Brain microvascular endothelial cell (primary cell): ENCODE measurements around the gene SYNPO2L.
"Not testable (repeated sequence)": the region's sequence is repeated elsewhere in the genome, so short reads cannot be mapped to it uniquely, and the experiment has no call there.

Experiments used
- DNase-seq: peaks from one replicate; pipeline ENCODE4 v3.0.0-alpha.2; 2020
- H3K27ac ChIP-seq: fragments of 250-450 bp; sonication (Bioruptor Pico); 2 replicates; pipeline ENCODE4 v1.5.1; 2020; ENCODE audit warnings: mild to moderate bottlenecking, moderate library complexity
- H3K27me3 ChIP-seq: fragments of 250-450 bp; sonication (Bioruptor Pico); replicated peaks from 2 replicates; pipeline ENCODE4 v1.5.1; 2020; ENCODE audit warnings: mild to moderate bottlenecking
- H3K36me3 ChIP-seq: fragments of 250-450 bp; sonication (Bioruptor Pico); replicated peaks from 2 replicates; pipeline ENCODE4 v1.5.1; 2020; ENCODE audit warnings: mild to moderate bottlenecking
- H3K4me3 ChIP-seq: 2 replicates; pipeline ENCODE4 v1.5.1; 2011; ENCODE audit warnings: low read depth, mild to moderate bottlenecking, control low read depth, low read length, moderate library complexity
- CTCF ChIP-seq: IDR thresholded peaks from 2 replicates; pipeline ENCODE4 v1.5.1; 2011; ENCODE audit warnings: low read depth, mild to moderate bottlenecking, moderate library complexity, low read length, control low read depth, inconsistent platforms; ENCODE audit errors: missing control alignments
- in situ Hi-C: cut with HindIII; loops from 2 replicates; pipeline ENCODE4 v1.10.0; 2017; ENCODE audit warnings: low sequenced_read_pairs, low pct_ligation_motif_present

The SYNPO2L gene

DNA sequence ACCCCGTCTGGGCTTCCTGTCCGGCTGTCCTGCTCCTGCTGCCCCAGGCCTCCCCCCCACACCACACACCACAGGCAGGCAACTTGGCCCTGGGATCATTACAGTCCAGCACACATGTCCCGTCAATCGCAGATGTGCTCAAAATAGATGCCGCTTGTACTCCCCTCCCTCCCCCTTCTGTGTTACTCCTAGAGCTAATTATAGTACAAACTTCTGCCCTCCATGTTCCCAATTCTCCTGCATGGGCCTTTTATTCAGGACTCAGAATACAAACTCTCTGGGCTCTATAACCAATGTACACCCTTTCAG, at the start of gene SYNPO2L:
SYNPO2L (minus strand) TSS at position 40 of the 309 bp plus-strand sequence. CDS start 107 bp downstream, outside the sequence.
- H3K27me3 ChIP-seq = no peaks in the 10 kb centered on the region
- no peak for TF ChIP-seq CTCF
- H3K36me3 ChIP-seq = no peaks in the 10 kb centered on the region
- no peak within 1 kb of the TSS for H3K4me3 ChIP-seq
- no peak for DNase-seq
- H3K27ac ChIP-seq = no peak within 1 kb of the TSS
- in situ Hi-C loops = no loop called here

- H3K36me3 ChIP-seq, H3K27me3 ChIP-seq, H3K4me3 ChIP-seq, DNase-seq, in situ Hi-C loops, H3K27ac ChIP-seq: not testable (repeated sequence)
Observed at GRCh38 chr10:73703924-73704323, 48.1 kb upstream of the SYNPO2L start.

- H3K4me3 ChIP-seq, DNase-seq, H3K27ac ChIP-seq, H3K36me3 ChIP-seq, H3K27me3 ChIP-seq, in situ Hi-C loops: not testable (repeated sequence)
Observed at GRCh38 chr10:73698819-73699218, 43.0 kb upstream of the SYNPO2L start.

DNA sequence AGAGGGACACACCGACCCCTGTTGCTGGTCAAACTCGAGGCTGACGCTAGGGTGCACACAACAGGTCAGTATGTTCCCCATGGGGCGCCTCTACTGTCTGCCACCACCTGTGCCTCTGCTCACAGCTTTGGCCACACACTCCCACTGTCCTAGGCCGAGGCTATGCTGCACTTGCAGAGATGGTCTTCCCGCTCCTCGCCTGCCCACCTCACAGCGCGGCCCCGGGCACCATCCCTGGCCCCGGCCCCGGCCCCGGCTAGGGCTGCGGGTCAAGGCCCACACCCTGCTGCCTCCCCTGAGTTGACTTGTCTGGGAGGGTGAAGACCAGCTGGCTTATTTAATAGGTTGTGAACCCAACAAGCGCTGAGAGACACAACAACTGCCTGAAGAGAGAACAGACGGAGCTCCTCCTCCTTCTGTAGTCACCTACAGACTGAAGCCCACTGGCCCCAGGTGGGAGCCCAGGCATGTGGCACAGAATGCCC, 41.9 kb upstream of the SYNPO2L start, which contains the start of gene AGAP5:
AGAP5 (minus strand) TSS at position 435 of the 485 bp plus-strand sequence; CDS start at position 81, 354 bp downstream.
- DNase-seq, in situ Hi-C loops: not testable (repeated sequence)

GRCh38 chr10:73695302-73695701, 39.5 kb upstream of the SYNPO2L start:
- H3K27ac ChIP-seq, H3K36me3 ChIP-seq, H3K4me3 ChIP-seq, DNase-seq, H3K27me3 ChIP-seq, in situ Hi-C loops: not testable (repeated sequence)

More for the DNA sequence above, 41.9 kb upstream of the SYNPO2L start, which contains the start of gene AGAP5:
- not testable (repeated sequence) for H3K4me3 ChIP-seq, H3K36me3 ChIP-seq, H3K27me3 ChIP-seq, H3K27ac ChIP-seq

GRCh38 chr10:73690755-73691154, 34.9 kb upstream of the SYNPO2L start:
- DNase-seq, H3K27me3 ChIP-seq, H3K27ac ChIP-seq, H3K4me3 ChIP-seq, H3K36me3 ChIP-seq, in situ Hi-C loops: not testable (repeated sequence)

DNA sequence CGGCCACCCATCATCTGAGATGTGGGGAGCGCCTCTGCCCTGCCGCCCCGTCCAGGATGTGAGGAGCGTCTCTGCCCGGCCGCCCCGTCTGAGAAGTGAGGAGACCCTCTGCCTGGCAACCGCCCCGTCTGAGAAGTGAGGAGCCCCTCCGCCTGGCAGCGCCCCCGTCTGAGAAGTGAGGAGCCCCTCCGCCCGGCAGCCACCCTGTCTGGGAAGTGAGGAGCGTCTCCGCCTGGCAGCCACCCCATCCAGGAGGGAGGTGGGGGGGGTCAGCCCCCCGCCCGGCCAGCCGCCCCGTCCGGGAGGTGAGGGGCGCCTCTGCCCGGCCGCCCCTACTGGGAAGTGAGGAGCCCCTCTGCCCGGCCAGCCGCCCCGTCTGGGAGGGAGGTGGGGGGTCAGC, 33.8 kb upstream of the SYNPO2L start:
- DNase-seq, H3K27ac ChIP-seq, H3K4me3 ChIP-seq, H3K27me3 ChIP-seq, in situ Hi-C loops, H3K36me3 ChIP-seq: not testable (repeated sequence)

DNA sequence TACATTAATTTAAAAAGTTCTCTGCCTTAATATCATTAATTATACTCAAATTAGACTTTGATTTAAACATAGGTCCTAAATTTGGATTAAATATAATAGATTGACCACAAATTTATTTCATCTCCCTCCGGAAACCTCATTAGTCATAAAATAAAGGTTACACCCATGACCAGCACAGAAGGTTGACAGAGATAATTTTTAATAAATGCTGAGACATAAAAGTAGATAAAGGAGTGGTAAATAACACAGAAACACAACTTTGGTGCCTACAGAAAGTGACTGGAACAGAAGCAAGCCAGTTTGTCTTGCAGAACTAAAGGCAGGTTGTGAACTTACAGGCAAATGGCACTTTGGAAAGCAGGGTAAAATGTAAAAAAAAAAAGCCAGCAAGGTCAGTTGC, 31.8 kb upstream of the SYNPO2L start:
- H3K27ac ChIP-seq, H3K27me3 ChIP-seq, H3K36me3 ChIP-seq, DNase-seq, H3K4me3 ChIP-seq, in situ Hi-C loops: not testable (repeated sequence)

GRCh38 chr10:73674546-73674945, 18.7 kb upstream of the SYNPO2L start:
- in situ Hi-C loops, DNase-seq, H3K4me3 ChIP-seq, H3K36me3 ChIP-seq, H3K27me3 ChIP-seq, H3K27ac ChIP-seq: not testable (repeated sequence)

- H3K4me3 ChIP-seq, DNase-seq, H3K27ac ChIP-seq, H3K27me3 ChIP-seq, in situ Hi-C loops, H3K36me3 ChIP-seq: not testable (repeated sequence)
Observed at GRCh38 chr10:73668378-73668777, 12.5 kb upstream of the SYNPO2L start.

- H3K27me3 ChIP-seq, H3K36me3 ChIP-seq, DNase-seq, in situ Hi-C loops, H3K4me3 ChIP-seq, H3K27ac ChIP-seq: not testable (repeated sequence)
Observed at GRCh38 chr10:73666153-73666809, 10.5 kb upstream of the SYNPO2L start.

GRCh38 chr10:73665581-73665980, 9.8 kb upstream of the SYNPO2L start:
- H3K4me3 ChIP-seq, H3K36me3 ChIP-seq, H3K27me3 ChIP-seq, in situ Hi-C loops, H3K27ac ChIP-seq, DNase-seq: not testable (repeated sequence)

DNA sequence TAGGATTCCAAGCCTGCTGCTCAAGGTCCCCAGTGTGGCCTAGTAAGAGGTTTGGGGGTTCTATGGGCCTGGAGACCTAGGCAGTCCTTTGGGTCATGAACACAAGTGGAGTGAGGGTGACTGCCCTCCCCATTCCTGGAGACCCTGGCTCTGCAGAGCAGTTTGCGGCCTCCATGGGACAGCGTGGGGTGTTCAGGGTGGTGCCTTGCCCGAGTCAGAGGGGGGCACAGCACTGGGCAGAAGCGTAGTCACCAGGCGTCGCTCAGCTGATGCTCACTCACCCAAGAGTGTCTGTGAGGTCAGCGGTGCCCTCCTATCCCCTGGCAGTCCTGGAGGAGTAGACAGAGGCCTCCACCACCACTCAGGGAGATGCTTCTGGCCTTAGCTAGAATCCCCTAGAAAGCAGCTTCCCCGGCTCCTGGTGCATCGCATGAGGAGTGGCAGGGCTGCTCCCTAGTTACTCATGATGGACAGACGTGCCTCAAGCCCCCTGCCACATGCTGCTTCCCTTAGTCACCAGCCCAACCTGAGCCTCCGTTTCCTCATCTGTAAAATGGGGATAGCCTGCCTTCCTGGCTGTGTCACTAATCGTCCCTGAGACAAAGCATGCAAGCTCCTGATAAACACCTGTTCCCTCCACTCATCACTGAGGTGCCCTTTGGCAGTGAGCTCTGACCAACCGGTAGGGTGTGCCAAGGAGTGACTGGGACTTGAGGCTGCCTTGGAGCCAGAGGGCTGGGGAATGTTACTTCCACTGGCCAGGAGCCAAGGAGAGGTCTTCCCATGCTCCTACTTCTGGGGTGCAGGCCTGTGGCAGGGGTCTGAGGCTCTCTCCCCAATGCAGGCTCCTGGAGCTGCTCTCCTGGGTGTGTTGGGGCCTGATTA, 8.6 kb upstream of the SYNPO2L start:
- H3K27me3 ChIP-seq, H3K36me3 ChIP-seq, H3K4me3 ChIP-seq, DNase-seq, in situ Hi-C loops, H3K27ac ChIP-seq: not testable (repeated sequence)
